GM13977 (cell line): ENCODE results near the gene SERPINB3.
A peak's percentile ranks its signal among the peaks of the same experiment; 100 is the strongest.

Experiments used
- DNase-seq: peaks from one replicate; pipeline ENCODE4 v3.0.0; 2012; ENCODE audit warnings: low spot score
- in situ Hi-C: fragments of 300-500 bp; cut with MboI; formaldehyde crosslinking; loops from one replicate; pipeline ENCODE4 v1.12.0; 2022; ENCODE audit warnings: low sequenced_read_pairs, low pct_unique_long_range_greater_than_20kb, mixed read lengths, inconsistent platforms; ENCODE audit not compliant: unreplicated experiment
- TF ChIP-seq, protein P1 (sequence below): IDR thresholded peaks from 2 replicates; pipeline ENCODE4 v1.5.1; 2012; ENCODE audit warnings: mild to moderate bottlenecking, control low read depth; ENCODE audit not compliant: insufficient read depth; ENCODE audit errors: extremely low read depth, missing control alignments

SERPINB3 gene

GRCh38 chr18:63624863-63625262 is 36.8 kb downstream of the SERPINB3 start:
- TF ChIP-seq, protein P1, sequence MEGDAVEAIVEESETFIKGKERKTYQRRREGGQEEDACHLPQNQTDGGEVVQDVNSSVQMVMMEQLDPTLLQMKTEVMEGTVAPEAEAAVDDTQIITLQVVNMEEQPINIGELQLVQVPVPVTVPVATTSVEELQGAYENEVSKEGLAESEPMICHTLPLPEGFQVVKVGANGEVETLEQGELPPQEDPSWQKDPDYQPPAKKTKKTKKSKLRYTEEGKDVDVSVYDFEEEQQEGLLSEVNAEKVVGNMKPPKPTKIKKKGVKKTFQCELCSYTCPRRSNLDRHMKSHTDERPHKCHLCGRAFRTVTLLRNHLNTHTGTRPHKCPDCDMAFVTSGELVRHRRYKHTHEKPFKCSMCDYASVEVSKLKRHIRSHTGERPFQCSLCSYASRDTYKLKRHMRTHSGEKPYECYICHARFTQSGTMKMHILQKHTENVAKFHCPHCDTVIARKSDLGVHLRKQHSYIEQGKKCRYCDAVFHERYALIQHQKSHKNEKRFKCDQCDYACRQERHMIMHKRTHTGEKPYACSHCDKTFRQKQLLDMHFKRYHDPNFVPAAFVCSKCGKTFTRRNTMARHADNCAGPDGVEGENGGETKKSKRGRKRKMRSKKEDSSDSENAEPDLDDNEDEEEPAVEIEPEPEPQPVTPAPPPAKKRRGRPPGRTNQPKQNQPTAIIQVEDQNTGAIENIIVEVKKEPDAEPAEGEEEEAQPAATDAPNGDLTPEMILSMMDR, result no peak
- no peak for DNase-seq
- in situ Hi-C loops, result no loop called here

DNA sequence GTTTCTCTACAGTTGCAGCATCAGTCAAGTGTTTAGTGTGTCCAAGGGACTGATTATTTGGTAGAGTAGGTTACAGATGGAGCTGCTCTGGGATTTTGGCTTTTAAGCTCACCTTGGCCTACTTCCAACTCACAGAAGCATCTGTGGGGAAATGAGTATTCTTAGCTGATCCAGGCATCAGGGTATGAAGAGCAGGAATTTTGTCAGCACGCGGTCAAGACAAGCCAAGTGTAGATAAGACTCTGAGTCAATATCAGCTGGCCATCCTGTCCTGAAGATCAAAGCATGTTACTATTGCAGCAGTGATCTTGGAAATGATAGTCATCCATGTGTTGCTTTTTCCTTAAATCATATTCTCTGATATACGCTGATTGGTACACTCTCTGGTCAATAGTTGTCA is 42.0 kb downstream of the SERPINB3 start:
- peak; percentile 0 for DNase-seq
- TF ChIP-seq, protein P1, result no peak
- in situ Hi-C loops, result no loop called here

- DNase-seq, result peak; percentile 1
- in situ Hi-C loops, result no loop called here
- TF ChIP-seq, protein P1, result no peak
Measured at GRCh38 chr18:63617915-63618234, 43.8 kb downstream of the SERPINB3 start.

DNA sequence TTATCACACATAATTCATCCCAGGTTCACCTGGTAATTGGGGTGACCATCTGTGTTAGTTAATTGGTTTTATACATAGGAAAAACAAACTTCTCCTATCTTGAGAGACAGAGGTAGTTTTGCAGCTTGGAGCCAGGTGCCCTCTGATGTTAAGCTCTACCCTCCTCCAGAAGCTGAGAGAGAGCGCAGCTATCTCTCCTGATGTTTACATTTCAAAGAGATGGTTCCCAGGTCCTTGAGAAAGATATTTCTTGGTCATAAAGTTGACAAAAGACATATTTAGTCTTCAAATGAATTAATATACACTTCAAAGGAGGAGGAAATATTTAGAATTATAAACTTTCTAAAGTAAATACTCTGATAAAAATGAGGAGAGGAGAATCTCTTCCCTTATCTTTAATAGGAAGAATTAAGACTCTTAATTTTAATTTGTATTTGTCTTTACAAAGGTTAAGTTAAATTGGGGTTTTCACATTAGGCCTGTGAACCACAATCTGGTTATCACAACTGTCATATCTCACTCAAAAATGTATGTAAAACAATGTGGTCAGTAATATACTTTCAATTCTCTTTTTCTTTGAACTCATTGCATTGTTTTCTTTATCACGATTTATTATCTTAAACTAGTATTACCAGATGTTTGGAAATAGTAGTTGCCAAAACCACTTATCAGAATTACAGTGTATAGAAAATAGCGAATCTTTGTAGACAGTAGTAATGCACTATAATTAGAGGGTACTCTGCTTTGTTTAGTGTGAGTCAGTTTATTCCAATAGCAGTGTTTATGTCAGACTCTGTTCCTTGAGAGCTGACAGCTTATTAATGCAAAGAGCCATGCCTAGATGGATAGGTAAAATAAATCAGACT is 44.4 kb downstream of the SERPINB3 start:
- DNase-seq, result peak; percentile 25
- TF ChIP-seq, protein P1, result no peak
- in situ Hi-C loops, result no loop called here

GRCh38 chr18:63613420-63613819 is 48.3 kb downstream of the SERPINB3 start:
- in situ Hi-C loops, result no loop called here
- TF ChIP-seq, protein P1, result no peak
- no peak for DNase-seq

GRCh38 chr18:63606526-63606925 is 55.2 kb downstream of the SERPINB3 start:
- in situ Hi-C loops, result no loop called here
- no peak for DNase-seq
- TF ChIP-seq, protein P1, result no peak
